HG02798 (cell line): ENCODE results near the gene CA10.

Experiments
- ATAC-seq: cut with Tn5 transposase; IDR thresholded peaks from one replicate; pipeline ENCODE4 v1.9.1; 2021; ENCODE audit warnings: mild to moderate bottlenecking; ENCODE audit not compliant: unreplicated experiment, poor library complexity

The CA10 gene

DNA sequence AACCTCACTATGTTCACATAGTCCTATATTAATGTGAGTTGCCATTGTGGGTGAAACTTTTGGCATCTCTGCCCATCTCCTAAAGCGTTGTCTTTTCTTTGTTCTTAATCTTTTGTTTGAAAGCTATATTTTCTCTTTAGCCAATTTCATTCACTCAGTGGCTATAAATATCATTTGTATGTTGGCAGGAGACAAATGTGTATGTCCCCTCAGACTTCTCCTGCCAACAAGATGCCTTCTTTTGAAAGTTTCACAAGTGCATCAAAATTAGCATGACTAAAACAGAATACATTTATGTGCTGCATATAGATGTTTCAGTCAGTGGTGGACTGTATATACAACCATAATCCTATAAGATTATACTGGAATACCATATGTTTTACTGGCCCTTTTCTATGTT is 109.0 kb downstream of the CA10 start:
- no peak for ATAC-seq

DNA sequence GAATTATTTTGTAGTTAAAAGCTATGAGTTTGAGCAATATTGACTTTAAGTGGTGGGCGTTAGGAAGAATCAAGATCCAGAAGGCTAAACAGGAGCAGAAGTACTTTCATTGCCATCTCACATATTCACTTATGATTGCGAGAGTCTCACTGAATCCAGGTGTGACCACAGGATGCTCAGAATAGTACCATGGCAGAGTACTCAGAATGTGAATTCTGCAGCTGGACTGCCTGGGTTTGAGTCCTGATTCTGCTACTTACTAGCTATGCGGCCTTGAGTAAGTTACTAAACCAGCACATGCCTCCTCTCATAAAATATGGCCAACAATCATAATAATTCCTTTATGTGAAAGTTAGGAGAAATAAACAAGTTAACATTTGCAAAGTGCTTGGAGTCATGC is 109.5 kb downstream of the CA10 start:
- ATAC-seq = no peak

GRCh38 chr17:52048137-52048898 is 110.2 kb downstream of the CA10 start:
- ATAC-seq = no peak

DNA sequence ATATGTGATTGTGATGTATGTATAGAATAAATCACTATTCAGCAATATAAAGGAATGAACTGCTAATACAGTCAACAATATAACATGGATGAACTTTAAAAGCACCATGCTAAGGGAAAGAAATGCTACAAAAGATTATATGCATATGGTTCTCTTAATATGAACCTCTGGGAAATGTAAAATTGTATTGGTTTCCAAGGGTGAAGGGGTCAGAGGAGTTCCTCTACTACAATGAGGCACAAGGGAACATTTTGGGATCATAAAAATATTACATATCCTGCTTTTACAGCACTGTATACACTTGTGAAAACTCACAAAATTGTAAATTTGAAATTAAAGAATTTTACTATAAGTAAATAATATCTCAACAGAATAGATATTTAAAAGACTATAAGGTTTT is 111.4 kb downstream of the CA10 start:
- ATAC-seq = no peak

DNA sequence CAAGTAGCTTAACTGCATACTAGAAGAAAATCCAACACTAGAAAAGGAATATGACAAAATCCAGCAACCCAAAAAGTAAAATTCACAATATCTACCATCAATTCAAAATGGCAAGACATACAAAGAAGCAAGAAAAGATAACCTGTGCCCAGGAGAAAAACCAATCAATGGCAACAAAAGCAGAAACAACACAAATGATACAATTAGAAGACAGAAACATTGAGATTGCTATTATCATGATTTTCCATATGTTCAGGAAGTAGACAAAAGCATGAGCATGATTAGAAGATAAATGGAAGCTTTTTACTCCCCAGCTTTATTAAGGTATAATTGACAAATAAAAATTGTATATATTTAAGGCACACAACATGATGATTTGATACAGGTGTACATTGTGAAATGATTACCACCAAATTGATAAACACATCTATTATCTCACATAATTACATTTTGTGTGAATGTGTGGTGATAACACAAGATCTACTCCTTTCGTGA is 117.3 kb downstream of the CA10 start:
- ATAC-seq = no peak

DNA sequence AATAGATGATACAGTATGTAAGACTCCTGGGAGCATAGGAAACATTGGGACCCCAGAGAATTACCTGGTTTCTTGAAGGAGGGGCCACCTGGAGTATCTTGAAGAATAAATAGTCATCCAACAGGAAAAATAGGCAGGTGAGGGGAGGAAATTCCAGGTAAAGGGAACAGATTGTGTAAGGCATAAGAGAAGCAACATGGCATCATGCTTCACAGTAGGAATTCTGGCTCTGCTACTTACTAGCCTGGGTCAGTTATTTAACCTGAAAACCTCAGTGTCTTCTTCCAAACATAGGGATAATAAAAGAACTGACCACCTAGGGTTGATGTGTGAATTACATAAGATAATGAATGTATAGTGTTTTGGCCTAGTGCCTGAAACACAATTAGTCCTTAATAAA is 122.1 kb downstream of the CA10 start:
- ATAC-seq = no peak

DNA sequence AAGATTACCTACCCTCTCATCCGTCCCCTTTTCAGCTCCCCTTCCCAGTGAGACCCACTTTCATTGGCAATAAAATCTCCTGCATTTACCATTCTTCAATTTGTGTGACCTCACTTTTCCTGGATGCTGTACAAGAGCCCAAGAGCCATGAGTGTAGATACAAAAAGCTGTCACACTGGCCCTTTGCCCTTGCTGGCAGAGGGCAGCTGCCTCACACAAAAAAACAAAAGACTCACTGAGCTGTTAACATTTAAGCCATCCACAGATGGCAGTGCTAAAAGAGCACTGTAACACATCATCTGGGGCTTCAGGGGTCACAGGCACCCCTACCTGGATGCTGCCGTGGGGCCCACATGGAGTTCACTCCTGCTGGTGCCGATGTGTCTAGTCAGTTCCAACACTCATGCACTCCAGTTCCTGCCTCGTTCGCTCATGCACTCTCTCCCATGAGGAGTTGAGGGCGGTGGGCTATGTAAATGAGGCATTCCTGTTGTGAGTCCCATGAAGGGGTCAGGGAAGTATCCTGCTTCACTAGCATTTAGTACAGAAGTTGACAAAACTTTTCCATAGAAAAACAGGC is 123.1 kb downstream of the CA10 start:
- no peak for ATAC-seq

- ATAC-seq = no peak
Measured at GRCh38 chr17:52032454-52032853, 126.1 kb downstream of the CA10 start.

DNA sequence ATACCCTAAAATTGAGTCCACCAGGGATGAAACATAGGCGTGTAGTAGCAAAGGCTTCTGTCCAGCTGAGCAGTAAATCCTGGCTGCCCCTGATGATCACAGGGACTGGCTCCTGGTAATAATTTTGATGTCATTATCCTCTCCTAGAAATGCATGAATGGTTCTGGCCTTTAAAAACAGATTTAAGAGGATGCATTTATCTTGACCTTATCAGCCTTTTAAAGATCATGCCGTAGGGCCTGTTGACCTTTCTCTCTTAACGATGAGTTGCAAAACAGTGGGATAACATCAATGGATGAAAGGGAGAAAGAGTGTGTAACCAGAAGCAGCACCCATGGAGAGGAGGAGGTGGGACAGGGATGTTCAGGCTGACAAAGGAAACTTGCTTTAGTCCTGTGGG is 128.5 kb downstream of the CA10 start:
- no peak for ATAC-seq

- no peak for ATAC-seq
Measured at GRCh38 chr17:52027620-52028295, 130.8 kb downstream of the CA10 start.

DNA sequence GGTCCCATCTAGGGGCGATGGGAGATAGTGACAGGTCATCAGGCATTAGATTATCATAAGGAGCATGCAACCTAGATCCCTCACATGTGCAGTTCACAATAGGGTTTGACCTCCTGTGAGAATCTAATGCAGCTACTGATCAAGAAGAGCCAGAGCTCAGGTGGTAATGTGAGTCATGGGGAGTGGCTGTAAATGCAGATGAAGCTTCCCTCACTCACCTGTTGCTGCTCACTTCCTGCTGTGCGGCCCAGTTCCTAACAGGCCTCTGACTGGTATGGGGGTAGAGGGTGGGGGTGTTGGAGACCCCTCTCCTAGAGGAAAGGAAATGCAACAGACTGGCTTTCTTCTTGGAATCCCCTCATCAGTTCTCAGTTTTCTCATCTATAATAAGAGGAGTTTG is 131.4 kb downstream of the CA10 start:
- no peak for ATAC-seq

DNA sequence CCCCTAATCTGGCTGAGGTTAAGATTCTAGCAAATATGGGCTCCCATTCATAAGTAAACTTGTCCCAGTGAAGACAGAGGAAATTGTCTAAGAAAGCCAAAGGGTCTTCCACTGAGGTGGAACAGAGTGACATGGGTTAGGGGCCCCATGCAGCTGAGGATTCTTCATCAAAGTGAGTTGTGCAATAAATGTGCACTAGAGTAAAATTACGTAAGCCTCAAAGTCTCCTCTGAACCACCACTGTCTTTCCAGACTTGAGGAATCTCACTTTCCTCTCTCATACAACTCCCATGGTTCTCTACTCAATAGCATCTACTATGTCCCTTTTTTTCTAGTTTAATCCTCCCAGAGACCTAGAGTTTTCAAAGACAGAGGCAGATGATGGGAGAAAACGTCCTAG is 132.4 kb downstream of the CA10 start:
- no peak for ATAC-seq

- ATAC-seq = no peak
Measured at GRCh38 chr17:52025236-52025635, 133.3 kb downstream of the CA10 start.

DNA sequence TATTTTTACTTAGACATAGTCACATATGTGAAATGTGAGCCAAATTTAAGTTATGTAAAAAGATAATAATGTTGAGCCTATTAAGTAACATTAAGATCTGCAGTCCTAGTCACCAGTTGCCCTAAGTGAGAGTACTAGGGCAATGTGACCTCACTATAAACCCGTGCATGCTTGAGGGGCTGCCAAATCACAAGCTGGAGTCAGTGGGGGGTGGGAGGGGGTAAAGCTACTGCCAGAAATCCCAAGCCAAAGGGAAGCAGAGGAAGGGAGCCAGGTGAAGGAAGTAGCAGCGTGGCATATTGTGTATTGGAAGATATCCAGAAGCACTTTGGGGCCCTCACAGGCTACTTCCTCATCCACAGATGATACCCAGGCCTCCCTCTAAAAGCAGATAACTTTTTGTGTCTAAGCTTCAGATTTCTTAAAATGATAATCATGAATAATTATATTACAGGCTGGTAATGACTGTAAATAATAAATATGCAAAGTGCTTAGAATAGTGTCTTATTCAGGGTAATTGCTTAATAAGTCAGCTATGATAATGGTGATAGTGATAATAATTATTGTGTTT is 134.1 kb downstream of the CA10 start:
- ATAC-seq = no peak

GRCh38 chr17:52011064-52011463 is 147.4 kb downstream of the CA10 start:
- no peak for ATAC-seq

- no peak for ATAC-seq
Measured at GRCh38 chr17:51999654-52000053, 158.9 kb downstream of the CA10 start.

- no peak for ATAC-seq
Measured at GRCh38 chr17:51997723-51998122, 160.8 kb downstream of the CA10 start.

- no peak for ATAC-seq
Measured at GRCh38 chr17:51995797-51996403, 162.6 kb downstream of the CA10 start.

DNA sequence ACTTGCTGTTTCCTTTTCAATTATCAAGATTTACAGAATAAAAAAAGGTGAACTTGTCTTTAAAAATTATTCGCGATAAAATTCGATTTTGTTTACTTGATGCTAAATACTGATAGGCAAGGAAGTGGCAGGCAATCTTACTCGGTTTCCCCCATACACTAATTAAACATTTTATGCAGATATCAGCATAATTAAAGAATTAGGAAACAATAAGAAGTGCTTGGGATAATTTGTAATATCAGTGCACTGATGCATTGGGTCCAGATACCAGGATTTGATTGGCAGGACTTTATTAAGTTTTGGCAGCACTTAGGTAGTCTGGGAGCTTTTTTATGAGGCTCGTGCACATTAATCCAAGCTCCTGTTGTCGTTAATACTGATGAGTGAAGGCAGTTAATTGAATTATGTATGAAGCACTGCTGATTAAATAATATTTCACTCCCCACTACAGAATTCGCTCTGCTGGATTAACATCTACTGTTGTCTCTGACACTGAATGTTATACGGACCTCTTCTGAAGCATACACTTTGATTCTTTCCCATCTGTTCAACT is 165.6 kb downstream of the CA10 start:
- ATAC-seq = no peak

DNA sequence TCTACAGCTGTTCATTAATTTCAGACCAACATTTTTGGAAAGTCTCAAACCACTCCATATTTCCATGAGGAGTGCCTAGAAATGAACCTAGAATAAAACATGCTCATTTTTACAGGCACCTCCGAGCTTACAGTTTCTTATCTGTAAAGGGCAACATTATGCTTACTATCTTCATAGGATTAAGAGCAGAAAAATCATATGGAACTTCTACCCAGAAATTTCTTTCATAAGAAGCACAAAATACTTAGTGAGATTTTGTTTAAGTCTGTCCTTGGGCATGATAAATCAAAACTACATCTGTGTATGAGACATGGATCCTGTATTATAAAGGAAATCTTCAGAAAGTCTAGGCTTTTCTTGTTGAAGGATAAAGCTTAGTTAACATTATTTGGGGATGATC is 187.4 kb downstream of the CA10 start:
- no peak for ATAC-seq

DNA sequence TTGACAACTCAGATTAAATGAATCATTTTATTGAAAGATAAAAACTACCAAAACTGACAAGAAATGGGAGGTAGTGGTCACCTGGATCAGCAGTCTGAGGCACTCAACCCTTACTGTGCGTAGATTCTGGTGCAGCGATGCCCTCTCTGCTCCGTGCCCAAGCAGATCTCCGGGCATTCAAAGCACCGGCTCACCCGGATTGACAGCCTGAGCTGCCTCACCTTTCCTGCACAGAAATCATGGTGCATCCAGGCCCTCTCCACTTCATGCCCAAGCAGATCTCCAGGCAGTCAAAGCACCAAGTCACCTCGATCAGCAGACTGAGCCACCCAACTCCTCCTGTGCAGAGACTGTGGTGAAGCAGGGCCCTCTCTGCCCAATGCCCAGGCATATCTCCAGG is 196.8 kb downstream of the CA10 start:
- no peak for ATAC-seq
